ENCODE measurements around the gene OXT.

The OXT gene

DNA sequence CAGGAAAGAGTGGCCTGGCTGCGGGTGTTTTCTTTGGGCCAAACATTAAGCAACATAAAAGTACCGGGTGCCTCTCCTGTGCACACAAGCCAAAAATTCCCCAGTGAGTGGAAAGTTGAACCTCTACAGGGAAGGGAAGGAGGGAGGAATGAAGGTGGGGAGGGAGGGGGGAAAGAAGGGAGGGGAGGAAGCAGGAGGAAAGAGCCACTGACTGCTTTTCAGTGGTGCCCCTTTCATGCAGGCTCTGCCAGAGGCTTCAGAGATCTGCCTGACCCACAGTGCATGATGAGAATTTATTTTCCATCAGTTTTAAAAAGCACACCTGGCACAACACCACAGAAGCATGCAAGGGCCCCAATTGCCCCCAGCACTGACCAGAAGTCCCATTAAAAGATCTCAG is 40.6 kb downstream of the OXT start:
- no peak for TF ChIP-seq CTCF (IDR thresholded peaks at IDR 0.05; ENCODE audit: low read depth, low read length)
- DNase-seq (ENCODE audit: extremely low read depth, low read depth), result no peak

DNA sequence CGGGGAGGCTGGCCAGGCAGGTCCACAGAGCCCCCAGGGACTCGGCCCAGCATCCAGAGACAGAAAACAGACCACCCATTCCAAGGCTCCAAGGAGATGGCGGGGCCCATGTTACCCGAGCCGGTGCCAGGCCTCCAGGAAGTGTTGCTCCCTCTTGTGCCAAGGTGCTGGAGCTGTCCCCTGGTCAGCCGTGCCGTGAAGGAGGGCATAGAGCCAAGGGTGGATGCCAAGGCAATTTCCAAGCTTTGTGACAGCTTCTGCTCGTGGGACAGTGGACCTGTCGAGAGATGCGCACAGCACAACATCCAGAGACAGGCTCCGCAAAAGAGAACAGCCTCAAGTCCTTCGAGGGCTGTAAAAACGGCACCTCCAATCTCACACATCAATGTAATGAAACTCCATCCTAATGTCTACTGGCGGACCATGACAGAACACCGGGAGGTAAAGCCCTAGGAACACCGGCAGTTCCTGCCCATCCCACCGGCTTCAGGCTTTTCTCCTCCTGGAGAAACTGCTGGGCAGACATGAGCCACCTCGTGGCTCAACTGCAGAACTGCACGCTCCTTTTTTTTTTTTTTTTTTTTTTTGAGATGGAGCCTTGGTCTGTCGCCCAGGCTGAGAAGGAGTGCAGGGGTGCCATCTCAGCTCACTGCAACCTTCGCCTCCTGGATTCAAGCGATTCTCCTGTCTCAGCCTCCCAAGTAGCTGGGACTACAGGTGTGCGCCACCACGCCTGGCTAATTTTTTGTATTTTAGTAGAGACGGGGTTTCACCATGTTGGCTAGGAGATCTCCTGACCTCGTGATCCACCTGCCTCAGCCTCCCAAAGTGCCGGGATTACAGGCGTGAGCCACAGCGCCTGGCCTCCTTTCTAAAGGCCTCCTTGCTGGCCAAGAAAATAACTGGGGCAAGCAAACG is 44.0 kb downstream of the OXT start:
- peak; percentile 79 for TF ChIP-seq CTCF (IDR thresholded peaks at IDR 0.05; ENCODE audit: low read depth, low read length)
- DNase-seq (ENCODE audit: extremely low read depth, low read depth), result peak; percentile 18

GRCh38 chr20:3116341-3116740 is 44.9 kb downstream of the OXT start:
- DNase-seq (ENCODE audit: extremely low read depth, low read depth), result no peak
- TF ChIP-seq CTCF (IDR thresholded peaks at IDR 0.05; ENCODE audit: low read depth, low read length), result no peak

- DNase-seq (ENCODE audit: extremely low read depth, low read depth), result peak; percentile 50
- TF ChIP-seq CTCF (IDR thresholded peaks at IDR 0.05; ENCODE audit: low read depth, low read length), result peak; percentile 71
Observed at GRCh38 chr20:3117839-3118379, 46.5 kb downstream of the OXT start.

GRCh38 chr20:3119044-3119443 is 47.6 kb downstream of the OXT start:
- TF ChIP-seq CTCF (IDR thresholded peaks at IDR 0.05; ENCODE audit: low read depth, low read length), result no peak

DNA sequence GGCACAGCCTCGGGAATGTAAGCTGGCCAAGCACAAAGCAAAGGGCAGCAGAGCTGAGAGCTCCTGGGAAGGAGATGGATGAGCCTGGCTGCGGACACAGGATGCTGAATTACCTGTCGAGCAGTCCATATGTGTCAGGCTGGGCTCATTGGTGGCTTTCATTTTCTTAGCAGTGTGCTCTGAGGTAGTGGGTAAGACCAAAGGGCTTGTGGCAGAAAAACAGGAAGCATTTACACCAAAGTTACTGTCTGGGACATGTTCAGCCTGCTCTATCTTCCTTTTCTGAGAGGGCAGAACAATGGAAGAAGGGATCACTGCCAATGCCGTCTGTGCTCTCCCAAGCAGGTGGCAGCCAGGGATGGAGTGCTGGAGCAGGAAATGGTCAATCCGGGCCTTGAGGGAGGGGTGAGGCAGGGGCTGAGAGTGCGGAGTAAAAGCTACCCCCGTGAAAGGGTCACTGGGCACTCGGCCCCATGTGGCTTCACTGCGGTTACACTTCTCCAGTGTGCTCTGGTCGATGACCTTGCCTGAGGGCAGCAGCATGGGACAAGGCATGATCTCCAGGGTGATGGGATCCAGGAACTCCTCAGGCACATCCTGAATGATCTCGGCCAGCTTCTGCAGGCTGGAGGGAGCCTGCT is 50.0 kb downstream of the OXT start:
- no peak for TF ChIP-seq CTCF (IDR thresholded peaks at IDR 0.05; ENCODE audit: low read depth, low read length)
- no peak for DNase-seq (ENCODE audit: extremely low read depth, low read depth)

More at GRCh38 chr20:3119044-3119443, 47.6 kb downstream of the OXT start:
- DNase-seq (ENCODE audit: extremely low read depth, low read depth), result no peak

Measured in AG09319 (cell line).